Ovary (tissue), 3 donors: ENCODE measurements around the gene ABCA12.

Experiments used
- POLR2A ChIP-seq: fragments of 450-650 bp; IDR thresholded peaks from one replicate; pipeline ENCODE4 v1.6.1; 2017; ENCODE audit warnings: antibody characterized with exemption, mild to moderate bottlenecking, moderate library complexity
- TF ChIP-seq, protein P1 (sequence below), 3 donors: fragments of 450-650 bp in 2 of 3; fragments of 200-600 bp in 1 of 3; IDR thresholded peaks; one replicate each; pipeline versions ENCODE4 v1.5.1 to v1.8.0; 2016 to 2022; ENCODE audit warnings: antibody characterized with exemption in 3 of 3, mild to moderate bottlenecking in 1 of 3
- donor health status: DM: no; HTN: no; CAD: no.

DNA sequence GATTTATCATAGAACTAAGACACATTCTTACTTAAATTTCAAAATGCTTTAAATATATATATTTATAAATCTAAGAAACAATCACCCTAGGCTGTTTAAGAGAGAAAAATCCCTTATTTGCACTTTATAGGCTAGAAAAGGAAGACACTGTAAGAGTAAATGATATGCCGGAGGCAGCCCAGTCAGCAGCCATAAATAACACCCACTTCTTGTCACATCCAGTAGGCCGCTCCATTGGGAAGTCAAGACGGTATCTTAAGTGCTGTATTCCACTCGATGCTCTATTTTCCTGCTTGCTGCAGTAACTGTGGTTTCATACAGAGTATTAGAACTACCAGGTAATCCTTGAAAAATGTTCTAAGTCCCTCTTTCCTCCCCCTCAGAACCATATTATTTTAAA lies 57.9 kb downstream of the ABCA12 start:
- TF ChIP-seq POLR2A: no peak
- TF ChIP-seq, protein P1, sequence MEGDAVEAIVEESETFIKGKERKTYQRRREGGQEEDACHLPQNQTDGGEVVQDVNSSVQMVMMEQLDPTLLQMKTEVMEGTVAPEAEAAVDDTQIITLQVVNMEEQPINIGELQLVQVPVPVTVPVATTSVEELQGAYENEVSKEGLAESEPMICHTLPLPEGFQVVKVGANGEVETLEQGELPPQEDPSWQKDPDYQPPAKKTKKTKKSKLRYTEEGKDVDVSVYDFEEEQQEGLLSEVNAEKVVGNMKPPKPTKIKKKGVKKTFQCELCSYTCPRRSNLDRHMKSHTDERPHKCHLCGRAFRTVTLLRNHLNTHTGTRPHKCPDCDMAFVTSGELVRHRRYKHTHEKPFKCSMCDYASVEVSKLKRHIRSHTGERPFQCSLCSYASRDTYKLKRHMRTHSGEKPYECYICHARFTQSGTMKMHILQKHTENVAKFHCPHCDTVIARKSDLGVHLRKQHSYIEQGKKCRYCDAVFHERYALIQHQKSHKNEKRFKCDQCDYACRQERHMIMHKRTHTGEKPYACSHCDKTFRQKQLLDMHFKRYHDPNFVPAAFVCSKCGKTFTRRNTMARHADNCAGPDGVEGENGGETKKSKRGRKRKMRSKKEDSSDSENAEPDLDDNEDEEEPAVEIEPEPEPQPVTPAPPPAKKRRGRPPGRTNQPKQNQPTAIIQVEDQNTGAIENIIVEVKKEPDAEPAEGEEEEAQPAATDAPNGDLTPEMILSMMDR (IDR thresholded peaks at IDR 0.05): no peak
